Colon (tissue), 2 donors: ENCODE measurements around the gene EXOC6B.
"Not testable (repeated sequence)": the region's sequence is repeated elsewhere in the genome, so short reads cannot be mapped to it uniquely, and the experiment has no call there.

Experiments
- FAIRE-seq: peaks from 2 replicates; lab custom pipeline; 2012; peaks lifted over from hg19 to GRCh38; lab: Jason Lieb, UNC
- donor health status: control.
- donor health status: control.

Gene EXOC6B

DNA sequence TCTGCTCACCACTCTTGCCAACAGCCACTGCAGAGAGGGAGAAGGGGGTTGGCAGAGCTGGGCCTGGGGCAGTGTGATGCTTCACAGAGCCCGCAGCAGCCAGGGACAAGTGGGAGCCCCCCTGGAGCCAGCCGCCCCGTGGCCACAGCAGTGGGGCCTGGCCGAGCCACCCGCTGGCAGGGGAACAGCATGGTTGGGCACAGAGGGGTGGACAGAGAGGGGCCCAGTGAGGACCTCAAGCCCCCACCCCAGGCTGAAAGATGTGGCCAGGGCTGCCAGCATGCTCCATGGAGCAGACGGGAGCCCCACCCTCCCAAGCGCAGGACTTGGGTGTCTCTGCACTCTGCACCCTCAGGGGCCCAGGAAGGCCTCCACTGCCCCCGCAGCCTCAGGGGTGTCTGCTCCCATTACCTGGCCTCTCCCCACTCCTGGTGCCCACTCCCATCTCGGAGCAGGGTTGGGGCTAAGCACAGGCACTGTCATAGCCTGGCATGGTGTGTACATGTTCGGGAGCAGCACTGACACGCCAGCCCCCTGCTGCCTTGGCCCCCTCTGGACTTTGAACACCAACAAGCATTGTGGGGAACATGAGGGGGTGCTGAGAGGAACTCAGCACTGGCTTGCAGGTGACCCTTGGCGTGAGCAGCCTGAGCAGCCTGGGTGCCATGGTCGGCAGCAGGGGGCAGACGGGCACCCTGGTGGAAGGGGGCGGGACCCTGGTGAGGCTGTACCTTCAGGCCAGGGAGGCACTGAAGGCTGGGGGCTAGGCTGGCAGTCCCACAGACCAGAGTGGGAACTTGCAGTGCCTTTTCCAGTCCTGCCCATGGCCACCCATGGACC, 398.6 kb downstream of the EXOC6B start:
- FAIRE-seq = no peak

DNA sequence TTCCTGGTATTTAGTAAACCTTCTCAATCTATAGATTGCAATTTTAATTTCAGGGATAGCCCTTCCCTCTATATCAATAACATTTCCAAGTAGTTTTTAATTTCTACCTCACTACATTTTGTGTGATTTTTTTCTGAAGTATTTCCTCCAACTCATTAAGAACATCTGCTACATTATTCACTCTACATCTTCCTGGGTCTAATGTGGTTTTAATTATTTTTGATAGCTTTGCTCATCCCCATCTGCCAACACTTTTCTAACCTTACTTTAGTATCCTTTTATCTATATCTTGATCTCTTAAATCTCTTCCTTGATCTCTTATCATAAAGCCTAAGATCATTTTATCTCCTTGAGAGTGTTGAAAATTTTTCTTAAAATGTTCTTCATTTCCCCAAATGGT, 399.8 kb downstream of the EXOC6B start:
- FAIRE-seq = no peak

GRCh38 chr2:72423756-72424155, 402.1 kb downstream of the EXOC6B start:
- no peak for FAIRE-seq

DNA sequence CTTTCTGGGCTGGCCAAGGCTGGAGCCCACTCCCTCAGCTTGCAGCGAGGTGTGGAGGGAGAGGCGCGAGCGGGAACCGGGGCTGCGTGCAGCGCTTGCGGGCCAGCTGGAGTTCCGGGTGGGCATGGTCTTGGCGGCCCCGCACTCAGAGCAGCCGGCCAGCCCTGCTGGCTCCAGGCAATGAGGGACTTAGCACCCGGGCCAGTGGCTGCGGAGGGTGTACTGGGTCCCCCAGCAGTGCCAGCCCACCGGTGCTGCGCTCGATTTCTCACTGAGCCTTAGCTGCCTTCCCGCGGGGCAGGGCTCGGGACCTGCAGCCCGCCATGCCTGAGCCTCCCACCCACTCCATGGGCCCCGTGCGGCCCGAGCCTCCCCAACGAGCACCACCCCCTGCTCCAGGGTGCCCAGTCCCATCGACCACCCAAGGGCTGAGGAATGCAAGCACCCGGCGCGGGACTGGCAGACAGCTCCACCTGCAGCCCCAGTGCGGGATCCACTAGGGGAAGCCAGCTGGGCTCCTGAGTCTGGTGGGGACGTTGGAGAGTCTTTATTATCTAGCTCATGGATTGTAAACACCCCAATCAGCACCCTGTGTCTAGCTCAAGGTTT, 404.0 kb downstream of the EXOC6B start:
- not testable (repeated sequence) for FAIRE-seq

DNA sequence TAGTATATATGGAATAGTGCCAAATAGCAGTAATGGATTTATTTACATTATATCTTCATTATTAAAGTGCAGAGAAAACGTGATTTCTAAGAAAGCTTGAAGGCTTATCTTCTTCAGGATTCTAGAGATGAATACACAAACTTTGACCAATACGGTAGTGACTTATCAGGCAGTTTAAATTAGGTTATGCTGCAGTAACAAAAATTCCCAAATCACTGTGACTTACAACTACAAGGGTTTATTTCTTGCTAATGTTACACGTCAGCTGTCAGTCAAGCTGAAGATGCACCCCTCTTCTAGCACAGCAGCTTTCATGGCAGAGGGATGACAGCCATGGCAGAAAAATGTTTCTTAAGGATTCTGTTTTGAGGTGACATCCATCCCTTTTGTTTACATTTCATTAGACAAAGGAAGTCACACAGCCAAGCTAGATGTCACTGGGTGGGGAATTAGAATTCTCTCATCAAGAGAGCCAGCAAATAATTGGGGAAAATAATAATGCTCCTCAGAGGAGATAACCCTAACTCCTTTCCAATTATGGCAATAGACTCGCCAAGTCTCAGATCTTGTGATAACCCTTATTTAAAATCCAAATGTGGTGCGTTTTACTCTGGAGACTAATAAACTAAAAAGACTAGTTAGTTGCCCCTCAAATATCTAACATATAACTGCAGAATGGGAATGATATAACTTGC, 409.9 kb downstream of the EXOC6B start:
- no peak for FAIRE-seq

- no peak for FAIRE-seq
These were observed 410.6 kb downstream of the EXOC6B start for GRCh38 chr2:72415241-72415661.

DNA sequence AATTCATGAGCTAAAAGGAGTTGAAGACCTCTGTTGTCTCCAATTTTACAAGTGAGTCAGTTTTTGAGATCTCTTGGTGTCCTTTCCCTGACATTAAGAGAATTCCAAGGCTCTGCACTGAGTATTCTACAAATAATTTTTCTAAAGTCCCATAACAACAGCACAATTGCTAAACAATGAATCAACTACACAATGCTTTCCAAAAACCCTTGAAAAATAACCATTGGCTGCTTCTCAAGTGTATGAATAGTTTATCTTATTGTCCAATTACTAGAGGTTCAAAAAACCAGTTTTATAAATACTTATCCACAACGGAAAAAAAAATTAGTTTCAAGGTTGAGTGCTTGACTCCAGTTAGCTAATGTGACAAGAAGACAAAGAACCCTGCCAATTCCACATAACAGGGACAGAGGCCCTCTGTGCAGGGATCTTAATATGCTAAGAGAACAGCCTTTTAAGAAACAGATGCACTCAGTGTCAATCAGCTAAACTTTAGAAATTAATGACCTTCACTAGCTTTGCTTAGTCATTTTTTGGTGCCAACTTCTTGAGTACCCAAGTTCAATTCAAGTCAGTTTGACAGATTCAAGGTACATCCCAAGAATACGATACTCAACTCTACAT, 411.6 kb downstream of the EXOC6B start:
- FAIRE-seq = no peak

- FAIRE-seq = no peak
These were observed 412.1 kb downstream of the EXOC6B start for GRCh38 chr2:72413716-72414115.

DNA sequence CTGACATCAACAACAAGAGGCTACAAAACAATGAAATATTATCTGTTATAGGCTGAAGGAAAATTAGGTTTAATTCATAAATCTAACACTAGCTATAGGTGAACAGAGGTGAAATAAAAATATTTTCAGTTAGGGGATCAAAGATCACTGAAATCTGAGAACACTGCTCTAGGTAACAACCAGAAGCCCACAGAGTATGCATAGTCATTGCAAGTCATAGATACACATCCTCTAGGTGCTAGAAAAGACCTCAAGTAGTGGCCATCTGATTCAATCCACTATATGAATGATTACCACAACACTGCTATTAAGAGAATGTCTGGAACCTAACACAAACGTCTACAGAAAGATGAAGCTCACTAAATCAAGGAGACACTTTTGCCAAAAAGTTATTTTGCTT, 413.6 kb downstream of the EXOC6B start:
- no peak for FAIRE-seq

DNA sequence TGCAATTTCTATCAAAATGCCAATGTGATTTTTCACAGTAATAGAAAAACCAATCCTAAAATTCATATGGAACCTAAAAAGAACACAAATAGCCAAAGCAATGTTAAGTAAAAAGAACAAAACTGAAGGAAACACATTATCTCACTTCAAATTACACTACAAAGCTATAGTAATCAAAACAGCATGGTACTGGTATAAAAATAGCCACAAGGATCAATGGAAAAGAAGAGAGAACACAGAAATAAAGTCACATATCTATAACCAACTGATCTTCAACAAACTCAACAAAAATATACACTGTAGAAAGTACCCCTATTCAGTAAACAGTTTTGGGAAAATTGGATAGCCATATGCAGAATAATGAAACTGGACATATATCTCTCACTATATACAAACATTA, 426.0 kb downstream of the EXOC6B start:
- no peak for FAIRE-seq

DNA sequence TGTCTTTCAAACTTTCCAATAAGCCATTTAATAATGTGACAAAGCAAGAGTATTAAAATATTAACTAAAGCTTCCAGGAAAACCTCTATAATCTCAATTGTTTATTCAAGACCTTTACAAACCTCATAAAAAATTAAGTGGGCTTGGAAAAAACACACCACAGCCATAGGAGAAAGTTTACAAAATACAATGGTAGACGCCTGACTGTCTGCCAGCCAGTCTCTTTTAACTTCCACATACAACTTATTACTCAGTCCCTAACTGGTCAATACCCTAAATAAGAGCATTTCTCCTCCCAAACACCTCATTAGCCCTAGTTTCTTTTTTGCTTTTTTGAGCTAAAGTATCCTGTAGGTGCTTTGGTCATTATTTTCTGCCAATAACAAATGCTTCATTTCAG, 430.7 kb downstream of the EXOC6B start:
- FAIRE-seq = no peak

- FAIRE-seq = no peak
These were observed 431.2 kb downstream of the EXOC6B start for GRCh38 chr2:72394541-72395070.

DNA sequence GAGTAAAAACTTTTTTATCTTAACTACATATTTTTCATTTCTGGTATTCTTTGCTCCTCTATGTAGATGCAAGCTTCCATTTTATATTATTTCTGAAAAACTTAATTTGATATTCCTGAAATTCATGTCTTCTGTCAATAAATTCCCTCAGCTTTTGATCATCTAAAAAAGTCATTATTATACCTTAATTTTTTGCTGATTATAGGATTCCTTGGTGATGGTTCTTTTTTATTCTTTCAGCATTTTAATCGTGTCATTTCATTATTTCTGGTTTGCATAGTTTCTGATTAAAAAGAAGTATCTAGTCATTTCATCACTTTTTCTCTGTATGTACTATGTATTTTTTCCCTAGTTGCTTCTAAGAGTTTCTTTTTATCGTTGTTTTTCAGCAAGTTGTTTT, 436.4 kb downstream of the EXOC6B start:
- no peak for FAIRE-seq

- no peak for FAIRE-seq
These were observed 437.6 kb downstream of the EXOC6B start for GRCh38 chr2:72388263-72388662.

- no peak for FAIRE-seq
These were observed 439.5 kb downstream of the EXOC6B start for GRCh38 chr2:72386288-72386687.

- no peak for FAIRE-seq
These were observed 447.0 kb downstream of the EXOC6B start for GRCh38 chr2:72378753-72379348.

- FAIRE-seq = no peak
These were observed 458.2 kb downstream of the EXOC6B start for GRCh38 chr2:72367530-72368225.

DNA sequence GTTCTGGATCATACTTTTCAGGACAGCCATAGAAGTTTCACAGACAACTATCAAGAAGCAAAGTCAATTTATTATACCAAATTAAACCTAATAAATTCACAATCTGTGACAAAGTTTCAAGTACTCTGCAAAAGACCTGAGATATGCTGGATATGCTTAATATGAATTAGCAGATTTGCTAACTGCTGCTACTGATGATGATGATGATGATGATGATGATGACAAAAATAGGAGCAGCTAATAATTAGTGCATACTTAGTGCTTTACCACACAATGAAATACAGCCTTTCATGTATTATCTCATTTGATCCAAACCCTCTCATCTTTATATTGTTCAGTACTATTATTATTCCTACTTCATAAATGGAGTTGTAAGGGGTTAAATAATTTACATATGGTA, 462.4 kb downstream of the EXOC6B start:
- no peak for FAIRE-seq

- FAIRE-seq = no peak
These were observed 463.1 kb downstream of the EXOC6B start for GRCh38 chr2:72362733-72363132.

DNA sequence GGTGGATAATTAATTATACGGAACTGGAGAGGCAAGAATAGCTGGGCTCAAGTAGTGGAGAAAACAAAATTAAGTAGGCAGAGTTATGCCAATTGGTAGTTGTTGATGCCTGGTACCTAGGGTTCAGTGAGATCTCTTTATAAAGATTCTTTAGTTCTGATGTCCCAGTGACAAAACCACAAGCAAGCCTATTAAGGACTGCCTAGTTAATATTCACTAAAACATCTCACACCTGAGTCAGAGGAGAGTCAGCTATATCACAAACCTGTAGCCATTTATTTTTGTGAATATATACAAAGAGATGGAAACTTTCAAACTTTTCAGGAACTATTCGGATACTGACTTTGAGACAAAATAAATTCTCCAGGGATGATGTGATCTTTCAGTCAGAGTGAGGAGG, 464.3 kb downstream of the EXOC6B start:
- no peak for FAIRE-seq

- no peak for FAIRE-seq
These were observed 464.8 kb downstream of the EXOC6B start for GRCh38 chr2:72361042-72361441.
